MCF 10A (cell line): ENCODE measurements around the gene SAG. TPM values are rescaled to one million over a fixed set of nuclear protein-coding genes. Genes with fewer than 3 reads are reported as not detected.

Source experiments
- BruUV-seq: library from RNA; stranded (reverse); fragments of 400-500 nt; replicated peaks from 2 replicates; lab custom pipeline; 2021; lab: Mats Ljungman, UMichigan
- CTCF ChIA-PET: fragments of 300-600 bp; sonication (Branson Sonifier 250); formaldehyde crosslinking; extraction: SDS; loops from one replicate; lab custom pipeline; 2021; ENCODE audit warnings: antibody characterized with exemption, inconsistent platforms; lab: Yijun Ruan, JAX
- POLR2A ChIA-PET: fragments of 300-600, 350-650 bp; sonication (Branson Sonifier 250); formaldehyde crosslinking; extraction: SDS; loops from one replicate; lab custom pipeline; 2020; ENCODE audit warnings: antibody characterized with exemption, inconsistent platforms; lab: Yijun Ruan, JAX
- DNase-seq: peaks from one replicate; pipeline ENCODE4 v3.0.0-alpha.2; 2018; ENCODE audit not compliant: unreplicated experiment
- H3K27ac Mint-ChIP-seq: one replicate; pipeline ENCODE4 v1.8.0; 2022; ENCODE audit warnings: mild to moderate bottlenecking, low read depth, mixed read lengths; ENCODE audit not compliant: unreplicated experiment
- H3K27me3 Mint-ChIP-seq: one replicate; pipeline ENCODE4 v1.8.0; 2022; ENCODE audit warnings: mixed read lengths; ENCODE audit not compliant: insufficient read depth, unreplicated experiment
- H3K36me3 Mint-ChIP-seq: one replicate; pipeline ENCODE4 v1.8.0; 2022; ENCODE audit warnings: mild to moderate bottlenecking, moderate library complexity, mixed read lengths; ENCODE audit not compliant: insufficient read depth, unreplicated experiment
- H3K4me1 Mint-ChIP-seq: one replicate; pipeline ENCODE4 v1.8.0; 2022; ENCODE audit warnings: mixed read lengths; ENCODE audit not compliant: insufficient read depth, unreplicated experiment
- H3K4me3 Mint-ChIP-seq: one replicate; pipeline ENCODE4 v1.8.0; 2022; ENCODE audit warnings: mild to moderate bottlenecking, moderate library complexity, mixed read lengths; ENCODE audit not compliant: unreplicated experiment
- H3K9me3 Mint-ChIP-seq: one replicate; pipeline ENCODE4 v1.8.0; 2022; ENCODE audit warnings: mixed read lengths; ENCODE audit not compliant: unreplicated experiment
- CTCF ChIP-seq: fragments of 200-600 bp; IDR thresholded peaks from one replicate; pipeline ENCODE4 v1.8.0; 2022; ENCODE audit warnings: antibody characterized with exemption, mild to moderate bottlenecking; ENCODE audit not compliant: unreplicated experiment
- intact Hi-C: fragments of 100-400 bp; cut with micrococcal nuclease; formaldehyde crosslinking; loops from 2 replicates; pipeline ENCODE4 v1.14.1; 2022
- total RNA-seq: library from RNA; stranded (reverse); gene quantifications from 2 replicates; pipeline ENCODE4 v1.2.3, GENCODE V29; 2022

Gene SAG
- total RNA-seq, 1 experiment from 2014 or later: not detected

- H3K27me3 Mint-ChIP-seq: no peaks in the 10 kb centered on the region
- CTCF ChIA-PET: no interaction called here
- POLR2A ChIA-PET: no interaction called here
- no peaks in the 10 kb centered on the region for H3K4me1 Mint-ChIP-seq
- intact Hi-C loops: loop anchor here (5.0 kb wide), 2 partner anchors 62 to 152 kb away; partner anchors contain the start of gene DGKD
- no peak for DNase-seq
- BruUV-seq: no TSS peak
- peaks cover 65% of the 10 kb centered on the region for H3K36me3 Mint-ChIP-seq
- no peak overlapping the region for H3K4me3 Mint-ChIP-seq
- H3K9me3 Mint-ChIP-seq: no peaks in the 10 kb centered on the region
- peak overlapping the region; percentile 39 for H3K27ac Mint-ChIP-seq
- TF ChIP-seq CTCF: no peak
Measured at GRCh38 chr2:233290051-233290845, 17.4 kb upstream of the SAG start.

GRCh38 chr2:233295891-233296290 is 11.7 kb upstream of the SAG start:
- DNase-seq: no peak
- no peaks in the 10 kb centered on the region for H3K27me3 Mint-ChIP-seq
- H3K4me3 Mint-ChIP-seq: no peak overlapping the region
- H3K9me3 Mint-ChIP-seq: no peaks in the 10 kb centered on the region
- CTCF ChIA-PET: interaction anchor here (0.7 to 1.0 kb wide), 6 partner anchors 30 to 245 kb away, joined by 3 to 4 read pairs (median 3); no protein-coding TSS in a partner anchor
- peaks cover 47% of the 10 kb centered on the region for H3K36me3 Mint-ChIP-seq
- POLR2A ChIA-PET: interaction anchor here (0.6 to 1.0 kb wide), 2 partner anchors 13 to 91 kb away, joined by 3 read pairs; no protein-coding TSS in a partner anchor
- no peak overlapping the region for H3K27ac Mint-ChIP-seq
- intact Hi-C loops: no loop called here
- no TSS peak for BruUV-seq
- no peaks in the 10 kb centered on the region for H3K4me1 Mint-ChIP-seq
- TF ChIP-seq CTCF: no peak

- no peaks in the 10 kb centered on the region for H3K4me1 Mint-ChIP-seq
- H3K4me3 Mint-ChIP-seq: no peak overlapping the region
- intact Hi-C loops: no loop called here
- ChIA-PET POLR2A (no interaction called here), CTCF (interaction anchor here (0.9 kb wide), 1 partner anchor 60 kb away, joined by 4 read pairs; no protein-coding TSS in a partner anchor)
- H3K36me3 Mint-ChIP-seq: peaks cover 35% of the 10 kb centered on the region
- no TSS peak for BruUV-seq
- TF ChIP-seq CTCF: no peak
- no peaks in the 10 kb centered on the region for H3K27me3 Mint-ChIP-seq
- no peak for DNase-seq
- H3K9me3 Mint-ChIP-seq: no peaks in the 10 kb centered on the region
- H3K27ac Mint-ChIP-seq: no peak overlapping the region
Measured at GRCh38 chr2:233297076-233297475, 10.5 kb upstream of the SAG start.

- intact Hi-C loops: no loop called here
- H3K36me3 Mint-ChIP-seq: peaks cover 11% of the 10 kb centered on the region
- no peak for TF ChIP-seq CTCF
- H3K27ac Mint-ChIP-seq: no peak overlapping the region
- H3K9me3 Mint-ChIP-seq: no peaks in the 10 kb centered on the region
- H3K4me3 Mint-ChIP-seq: no peak overlapping the region
- ChIA-PET CTCF (no interaction called here), POLR2A (no interaction called here)
- H3K27me3 Mint-ChIP-seq: no peaks in the 10 kb centered on the region
- no peaks in the 10 kb centered on the region for H3K4me1 Mint-ChIP-seq
- DNase-seq: no peak
- no TSS peak for BruUV-seq
Measured at GRCh38 chr2:233300401-233300800, 7.2 kb upstream of the SAG start.
